Measurements from ENCODE around the gene BORCS5.

The BORCS5 gene

DNA sequence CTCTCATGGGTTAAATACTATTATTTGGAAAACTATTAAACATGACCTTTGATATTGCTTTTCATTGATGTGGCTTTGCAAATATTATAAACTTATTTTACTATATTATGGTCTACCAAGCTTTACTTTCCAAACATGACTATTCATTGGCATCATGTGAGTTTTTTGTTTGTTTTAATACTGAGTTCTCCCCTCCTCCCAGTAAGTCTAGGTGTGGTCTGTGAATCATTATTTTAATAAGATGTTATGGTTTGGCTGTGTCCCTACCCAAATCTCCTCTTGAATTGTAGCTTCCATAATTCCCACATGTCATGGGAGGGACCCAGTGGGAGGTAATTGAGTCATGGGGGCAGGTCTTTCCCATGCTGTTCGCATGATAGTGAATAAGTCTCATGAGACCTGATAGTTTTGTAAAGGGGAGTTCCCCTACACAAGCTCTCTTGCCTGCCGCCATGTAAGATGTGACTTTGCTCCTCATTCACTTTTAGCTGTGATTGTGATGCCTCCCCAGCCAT lies 80.0 kb downstream of the BORCS5 start:
- no peak for DNase-seq

DNA sequence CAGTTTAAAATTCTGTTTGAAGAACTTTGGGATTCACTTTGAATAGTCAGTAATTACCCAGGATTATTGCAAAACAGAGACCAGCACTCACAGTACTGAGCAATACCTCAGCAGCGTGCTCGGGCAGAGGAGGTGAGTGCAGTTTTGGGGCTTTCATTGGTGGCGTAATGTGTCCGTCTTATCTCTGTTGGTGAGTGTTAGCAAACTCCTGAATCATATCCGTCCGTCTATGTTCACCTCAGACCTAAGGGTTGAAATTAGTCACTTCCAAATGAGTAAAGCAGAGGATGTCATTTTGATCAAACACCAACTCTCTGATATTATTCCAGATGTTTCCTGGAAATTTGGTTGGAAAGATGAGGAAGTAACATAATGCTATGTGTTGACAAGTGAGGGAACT lies 82.8 kb downstream of the BORCS5 start:
- DNase-seq = peak; percentile 58

DNA sequence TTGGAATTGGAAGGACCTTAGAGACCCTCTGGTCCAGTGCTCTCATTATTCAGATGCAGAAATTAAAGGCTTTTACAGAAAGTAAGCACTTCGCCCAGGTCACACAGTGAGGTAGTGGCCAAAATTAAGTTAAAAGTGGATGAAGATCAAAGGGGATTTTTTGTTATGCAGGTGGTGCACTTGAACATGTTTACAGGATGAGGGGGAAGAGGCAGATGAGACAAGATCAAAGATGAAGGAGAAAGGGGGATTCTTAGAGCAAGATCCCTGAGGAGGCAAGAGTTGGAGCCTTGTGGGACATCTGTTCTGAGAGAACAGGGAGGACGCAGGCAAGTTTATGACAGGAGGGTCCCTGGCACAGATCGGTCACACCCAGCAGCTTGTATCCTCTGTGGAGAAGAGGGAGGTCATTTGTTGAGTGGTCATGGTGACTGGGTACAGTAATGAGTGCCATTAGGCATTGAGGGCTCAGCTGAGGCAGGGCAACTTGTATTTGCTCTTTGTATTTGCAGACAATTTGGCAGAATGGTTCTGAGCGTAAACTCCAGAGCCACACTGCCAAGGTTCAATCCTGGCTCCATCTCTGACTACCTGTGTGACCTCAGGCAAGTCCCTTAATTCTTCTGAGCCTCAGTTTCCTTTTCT lies 84.0 kb downstream of the BORCS5 start:
- DNase-seq = no peak

- DNase-seq = no peak
These were observed 84.5 kb downstream of the BORCS5 start for GRCh38 chr12:12441429-12441807.

DNA sequence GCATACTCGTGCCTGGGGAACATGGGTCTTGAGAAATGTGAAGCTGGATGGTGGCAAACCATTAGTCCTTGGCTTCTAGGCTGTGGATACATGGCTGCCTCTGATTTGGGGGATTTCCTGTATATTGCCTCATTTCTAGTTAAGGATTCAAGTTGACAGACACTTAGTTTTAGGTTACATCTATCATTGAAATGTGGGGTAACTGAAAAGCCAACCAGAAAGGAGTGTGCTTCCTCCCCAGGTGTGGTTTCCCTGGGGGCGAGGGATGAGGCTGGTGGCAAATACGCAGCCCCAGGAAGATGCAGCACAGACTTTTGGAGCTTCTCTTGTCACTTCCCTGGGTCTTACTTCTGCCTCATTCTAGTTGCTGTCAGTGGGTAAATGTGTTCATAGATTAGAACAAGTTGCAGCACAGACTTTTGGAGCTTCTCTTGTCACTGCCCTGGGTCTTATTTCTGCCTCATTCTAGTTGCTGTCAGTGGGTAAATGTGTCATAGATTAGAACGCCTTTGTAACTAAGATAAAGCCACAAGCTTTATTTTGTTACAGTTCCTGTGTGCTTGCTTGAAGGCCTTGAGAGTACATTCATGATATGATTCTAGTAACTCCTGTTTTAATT lies 85.1 kb downstream of the BORCS5 start:
- peak; percentile 32 for DNase-seq

- DNase-seq = no peak
These were observed 85.7 kb downstream of the BORCS5 start for GRCh38 chr12:12442548-12443071.

DNA sequence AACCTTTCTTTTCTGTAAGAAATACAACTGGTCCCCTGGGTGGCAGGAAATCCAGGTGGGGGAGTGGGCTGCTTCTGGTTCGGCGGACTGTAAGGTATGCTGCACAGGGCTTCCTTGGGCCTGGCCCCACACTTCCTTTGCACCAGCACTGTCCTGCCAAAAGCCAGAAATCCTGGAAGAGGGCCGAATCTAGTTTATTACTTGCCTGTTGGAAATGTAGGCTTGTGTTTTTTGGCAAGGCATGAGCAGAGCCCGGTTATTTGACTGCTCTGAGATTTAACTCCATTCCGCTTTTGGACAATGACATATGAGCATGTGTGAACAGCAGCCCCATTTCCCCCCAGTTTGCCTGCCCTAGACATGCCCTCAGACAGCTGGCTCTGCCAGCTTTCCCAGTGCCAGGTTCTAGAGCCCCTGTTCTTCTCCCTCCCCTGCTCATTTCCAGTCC lies 86.6 kb downstream of the BORCS5 start:
- DNase-seq = no peak

DNA sequence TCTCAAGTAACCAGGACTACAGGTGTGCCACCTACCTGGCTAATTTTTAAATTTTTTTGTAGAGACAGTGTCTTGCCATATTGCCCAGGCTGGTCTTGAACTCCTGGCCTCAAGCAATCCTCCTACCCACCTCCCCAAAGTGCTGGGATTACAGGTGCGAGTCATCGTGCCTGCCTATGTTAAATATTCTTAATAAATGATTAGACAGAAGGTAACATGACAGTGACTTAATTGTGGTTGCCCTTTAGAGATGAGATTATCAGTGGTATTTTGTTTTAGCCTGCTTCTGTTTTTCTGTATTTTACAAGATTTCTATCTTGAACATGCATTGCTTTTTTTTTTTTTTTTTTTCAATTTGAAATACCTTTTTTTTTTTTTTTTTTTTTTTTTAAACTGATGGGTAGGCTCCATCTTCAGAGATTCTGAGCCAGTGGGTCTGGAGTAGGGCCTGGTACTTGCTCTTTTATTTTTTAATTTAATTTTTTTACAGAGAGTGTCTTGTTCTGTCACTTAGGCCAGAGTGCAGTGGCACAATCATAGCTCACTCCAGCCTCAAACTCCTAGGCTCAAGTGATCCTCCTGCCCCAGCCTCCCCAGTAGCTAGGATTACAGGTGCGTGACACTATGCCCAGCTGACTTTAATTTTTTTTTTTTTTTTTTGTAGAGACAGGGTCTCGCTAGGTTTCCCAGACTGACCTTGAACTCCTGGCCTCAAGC lies 88.4 kb downstream of the BORCS5 start:
- no peak for DNase-seq

- DNase-seq = no peak
These were observed 89.0 kb downstream of the BORCS5 start for GRCh38 chr12:12445882-12446181.

DNA sequence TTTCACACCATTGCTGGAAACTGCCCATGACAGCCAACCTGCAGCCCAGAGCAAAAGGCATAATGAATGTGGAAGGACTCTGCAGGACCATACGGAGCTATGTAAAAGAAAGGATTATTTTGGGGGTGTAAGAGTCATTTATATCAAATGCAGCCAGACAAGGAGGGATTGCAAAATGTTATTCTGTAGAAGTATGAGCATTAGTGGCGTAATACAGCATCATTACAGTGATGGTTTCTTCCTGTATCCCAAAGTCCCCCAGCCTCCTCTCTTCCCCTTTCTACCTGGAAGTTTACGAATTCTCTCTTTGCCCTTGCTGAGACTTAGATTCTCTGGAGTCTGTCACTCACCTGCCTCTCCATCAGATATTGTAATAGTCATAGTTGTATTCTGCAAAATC lies 89.9 kb downstream of the BORCS5 start:
- DNase-seq = no peak

- no peak for DNase-seq
These were observed 90.4 kb downstream of the BORCS5 start for GRCh38 chr12:12447236-12447635.

- no peak for DNase-seq
These were observed 91.0 kb downstream of the BORCS5 start for GRCh38 chr12:12447837-12448236.

DNA sequence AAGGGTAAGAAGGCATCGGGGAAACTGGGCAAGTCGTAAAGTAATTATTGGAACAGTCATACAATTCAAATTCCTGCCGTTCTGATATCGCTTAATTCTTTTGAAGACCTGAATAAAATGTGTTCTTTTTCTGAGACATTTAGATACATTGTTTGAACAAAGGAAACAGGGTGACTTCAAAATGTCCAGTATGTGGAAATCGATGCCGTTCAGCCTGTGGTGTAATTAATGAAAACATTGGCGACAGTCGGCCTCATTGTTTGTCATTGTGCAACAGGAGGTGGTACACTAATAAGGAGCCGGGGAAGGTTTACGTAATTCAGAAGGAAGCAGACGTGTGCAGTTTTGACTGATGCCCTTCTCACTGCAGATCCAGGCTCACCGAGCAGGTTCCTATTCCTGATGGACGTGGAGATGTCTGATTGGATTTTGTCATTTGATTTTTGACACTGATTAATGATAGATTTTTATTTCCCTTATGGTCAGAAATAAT lies 92.7 kb downstream of the BORCS5 start:
- peak; percentile 44 for DNase-seq

DNA sequence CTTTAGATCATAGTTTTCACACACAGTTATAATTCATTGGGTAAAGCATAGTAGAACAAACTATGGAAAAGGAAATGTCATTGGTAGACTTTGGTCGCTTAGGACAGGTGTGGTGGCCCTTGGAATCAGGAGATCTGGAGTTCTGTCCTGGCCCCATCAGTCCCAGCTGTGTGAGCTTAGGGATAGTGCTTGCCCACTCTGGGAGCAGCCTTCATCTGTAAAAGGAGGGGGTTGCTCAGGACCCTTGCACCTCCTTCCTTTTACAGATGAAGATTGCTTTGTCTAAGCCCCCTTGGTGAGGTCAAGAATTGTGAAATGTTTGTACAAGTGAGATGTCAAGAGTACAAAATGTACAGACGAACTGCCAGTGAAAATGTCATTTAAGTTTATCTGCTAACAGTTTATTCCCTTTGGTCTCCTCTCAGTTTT lies 93.2 kb downstream of the BORCS5 start:
- no peak for DNase-seq

DNA sequence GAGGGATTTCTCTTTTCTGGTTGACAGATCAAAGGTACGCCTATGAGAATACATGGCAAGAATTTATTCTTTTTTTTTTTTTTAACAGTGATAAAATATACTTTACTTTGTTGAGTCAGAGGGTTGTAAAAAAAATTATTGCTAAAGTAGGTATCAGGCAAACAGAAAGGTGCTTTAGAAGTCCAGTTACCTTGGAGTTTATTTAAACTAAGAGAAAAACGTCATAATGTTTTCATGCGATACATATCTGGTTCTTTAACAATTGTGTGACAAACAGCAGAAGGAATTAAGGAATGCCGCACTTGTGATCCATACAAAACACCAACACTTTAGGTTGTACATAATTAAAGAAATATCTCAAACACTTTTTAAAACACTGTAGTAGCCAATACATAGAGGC lies 94.2 kb downstream of the BORCS5 start:
- no peak for DNase-seq

DNA sequence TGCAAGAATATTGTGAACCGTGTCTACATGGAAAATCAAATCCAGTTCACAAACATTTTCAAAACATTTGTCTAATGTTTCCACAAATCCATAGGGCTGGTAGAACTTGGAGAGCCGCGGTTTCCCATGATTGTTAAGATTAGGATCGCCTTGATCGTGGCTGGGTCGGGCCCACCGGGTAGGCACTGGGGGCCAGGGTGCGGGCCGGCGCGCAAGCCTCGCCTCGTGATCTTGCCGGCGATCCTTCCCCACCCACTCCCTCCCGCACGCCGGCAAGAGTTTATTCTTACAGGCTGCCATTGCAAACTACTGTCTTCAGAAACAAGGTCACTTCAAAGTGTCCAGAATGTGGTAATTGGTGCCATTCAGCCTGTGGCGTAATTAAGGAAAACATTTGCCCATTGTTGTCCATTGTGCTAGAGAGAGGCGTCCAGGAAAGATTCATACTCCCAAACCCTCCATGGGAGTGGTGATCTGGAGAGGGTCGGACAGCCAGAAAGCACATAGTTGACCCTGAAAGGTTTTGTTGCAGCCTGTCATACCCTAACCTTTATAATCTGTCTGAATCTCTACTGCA lies 95.5 kb downstream of the BORCS5 start:
- DNase-seq = no peak

DNA sequence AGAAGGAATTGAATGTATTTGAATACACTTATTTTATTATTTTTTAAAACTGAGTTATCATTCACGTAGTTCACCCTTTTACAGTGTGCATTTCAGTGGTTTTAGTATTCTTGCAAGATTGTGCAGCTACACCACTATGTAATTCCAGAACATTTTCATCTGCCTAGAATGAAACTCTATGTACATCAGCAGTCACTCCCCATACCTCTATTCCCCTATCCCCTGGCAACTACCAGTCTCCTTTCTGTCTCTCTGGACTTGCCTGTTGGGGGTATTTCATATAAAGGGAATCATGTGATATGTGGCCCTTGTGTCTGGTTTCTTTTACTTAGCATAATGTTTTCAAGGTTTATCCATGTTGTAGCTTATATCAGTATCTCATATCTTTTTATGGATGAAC lies 96.8 kb downstream of the BORCS5 start:
- no peak for DNase-seq

DNA sequence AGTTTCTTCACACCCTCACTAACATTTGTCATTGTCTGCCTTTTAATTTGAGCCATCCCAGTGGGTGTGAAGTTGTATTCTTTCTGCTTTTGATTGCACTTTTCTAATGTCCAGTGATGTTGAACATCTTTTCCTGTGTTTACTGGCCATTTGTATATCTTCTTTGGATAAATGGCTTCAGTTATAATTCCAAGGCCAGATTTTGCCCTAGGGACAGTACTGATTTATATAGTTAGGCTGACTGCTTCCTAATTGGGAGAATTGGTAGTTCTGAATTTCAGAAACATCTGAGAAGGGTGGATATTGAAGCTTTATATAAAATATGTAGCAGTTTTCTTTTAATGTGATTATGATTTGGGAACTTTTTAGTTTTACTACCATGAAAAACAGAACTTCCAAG lies 97.4 kb downstream of the BORCS5 start:
- DNase-seq = no peak

DNA sequence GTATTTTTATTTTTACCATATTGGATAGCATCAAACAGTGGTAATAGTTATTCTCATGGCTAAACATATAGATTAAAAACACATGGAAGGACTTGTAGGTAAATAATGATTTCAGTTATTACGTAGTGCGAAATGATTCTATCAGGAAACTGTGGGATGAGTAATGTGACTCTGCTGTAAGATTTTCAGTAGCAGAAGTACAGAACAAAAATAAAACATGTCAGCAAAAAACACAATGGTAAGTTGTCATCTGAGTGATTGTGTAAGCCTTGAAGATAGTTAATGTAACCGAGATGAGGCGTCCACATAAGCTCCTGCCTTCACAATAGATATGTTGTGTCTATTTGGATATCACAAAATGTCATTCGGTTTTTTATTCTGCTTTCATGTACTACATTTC lies 99.8 kb downstream of the BORCS5 start:
- DNase-seq = no peak

- no peak for DNase-seq
These were observed 104.4 kb downstream of the BORCS5 start for GRCh38 chr12:12460935-12461922.

DNA sequence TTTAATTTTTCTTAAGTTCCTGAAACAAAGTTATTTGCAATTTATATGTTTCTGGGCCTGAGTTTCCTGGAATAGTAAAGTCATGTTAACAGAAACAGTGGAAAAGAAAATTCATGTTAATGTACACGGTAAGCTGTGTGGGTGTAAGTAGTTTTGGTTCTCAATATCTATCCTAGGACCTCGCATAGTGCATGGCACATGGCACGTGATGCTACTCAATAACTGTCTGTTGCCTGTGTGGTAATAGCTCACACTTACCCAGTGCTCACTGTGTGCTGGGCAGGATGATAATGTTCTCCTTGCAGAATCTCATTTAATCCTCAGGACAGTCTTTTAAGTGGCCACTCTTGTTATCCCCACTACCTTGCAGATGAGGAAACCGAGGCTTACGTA lies 105.0 kb downstream of the BORCS5 start:
- DNase-seq = no peak

GRCh38 chr12:12465522-12465921 lies 108.6 kb downstream of the BORCS5 start:
- no peak for DNase-seq

Data from GF-D8 (cell line).